T-helper 1 cell (primary cell): ENCODE measurements around the gene NAA50.

ENCODE experiments used
- DNase-seq, 5 donors: peaks; one replicate each; pipeline ENCODE4 v3.0.0-alpha.2; 2012 to 2020
- total RNA-seq, 4 donors: gene quantifications; one replicate each; lab custom pipeline; 2026; lab: John Stamatoyannopoulos, UW

Gene NAA50
- 49.3 to 80.5 (median 77.3) reads per million in 4 donors for total RNA-seq

- DNase-seq: peak; percentile 86 to 93 (median 92)
These were observed at the start of gene NAA50 for GRCh38 chr3:113745756-113746547. NAA50 (minus strand) TSS chr3:113746249; CDS start chr3:113745949, 300 bp downstream.

- DNase-seq: no peak
These were observed 49.6 kb upstream of the NAA50 start for GRCh38 chr3:113795693-113796092.

GRCh38 chr3:113794526-113794925 lies 48.5 kb upstream of the NAA50 start:
- DNase-seq: no peak

GRCh38 chr3:113791381-113791780 lies 45.3 kb upstream of the NAA50 start:
- DNase-seq: no peak

GRCh38 chr3:113783980-113784379 lies 37.9 kb upstream of the NAA50 start:
- DNase-seq: peak in 1 of 5 donors; percentile 3

- no peak for DNase-seq
These were observed 37.4 kb upstream of the NAA50 start for GRCh38 chr3:113783463-113783862.

- no peak for DNase-seq
These were observed 30.5 kb upstream of the NAA50 start for GRCh38 chr3:113776564-113776963.

DNA sequence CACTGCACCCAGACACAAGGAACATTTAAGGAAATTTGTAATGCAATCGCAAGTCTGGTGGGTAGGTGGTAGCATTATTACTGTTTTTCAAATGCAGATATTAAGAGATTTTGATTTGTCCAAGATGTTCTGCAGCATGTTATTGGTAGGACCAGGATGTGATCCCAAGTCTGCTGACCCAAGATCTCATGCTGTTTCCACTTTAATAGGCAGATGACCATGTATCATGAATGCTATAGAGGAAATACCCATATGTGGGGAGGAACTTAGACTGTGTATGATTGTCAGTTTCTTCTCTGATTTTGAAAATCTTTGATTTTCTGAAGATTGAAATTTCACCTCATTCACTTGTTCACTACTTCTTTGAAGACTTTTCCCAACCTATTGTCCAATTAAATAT lies 29.5 kb upstream of the NAA50 start:
- DNase-seq: no peak

DNA sequence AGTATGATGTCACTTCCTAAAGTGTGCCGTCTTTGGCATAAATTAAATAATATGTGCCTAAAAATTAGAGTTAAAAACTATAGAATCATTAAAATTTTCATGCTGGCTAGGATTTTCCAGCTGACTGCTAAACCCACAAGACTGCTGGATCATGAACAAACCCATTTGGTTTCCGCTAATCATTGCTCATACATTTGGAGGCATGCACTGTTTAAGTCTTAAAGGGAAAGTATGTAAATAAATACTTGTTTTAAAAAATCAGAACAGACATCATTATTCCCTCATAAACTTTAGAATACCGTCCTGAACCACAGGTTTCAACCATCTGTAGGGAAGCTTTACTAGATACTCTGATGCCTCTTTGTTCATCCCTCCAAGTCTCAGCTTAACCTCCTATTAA lies 27.3 kb upstream of the NAA50 start:
- DNase-seq: no peak

- DNase-seq: no peak
These were observed 25.9 kb upstream of the NAA50 start for GRCh38 chr3:113771993-113772392.

- no peak for DNase-seq
These were observed 23.5 kb upstream of the NAA50 start for GRCh38 chr3:113769551-113769950.

GRCh38 chr3:113764698-113765097 lies 18.6 kb upstream of the NAA50 start:
- DNase-seq: no peak

DNA sequence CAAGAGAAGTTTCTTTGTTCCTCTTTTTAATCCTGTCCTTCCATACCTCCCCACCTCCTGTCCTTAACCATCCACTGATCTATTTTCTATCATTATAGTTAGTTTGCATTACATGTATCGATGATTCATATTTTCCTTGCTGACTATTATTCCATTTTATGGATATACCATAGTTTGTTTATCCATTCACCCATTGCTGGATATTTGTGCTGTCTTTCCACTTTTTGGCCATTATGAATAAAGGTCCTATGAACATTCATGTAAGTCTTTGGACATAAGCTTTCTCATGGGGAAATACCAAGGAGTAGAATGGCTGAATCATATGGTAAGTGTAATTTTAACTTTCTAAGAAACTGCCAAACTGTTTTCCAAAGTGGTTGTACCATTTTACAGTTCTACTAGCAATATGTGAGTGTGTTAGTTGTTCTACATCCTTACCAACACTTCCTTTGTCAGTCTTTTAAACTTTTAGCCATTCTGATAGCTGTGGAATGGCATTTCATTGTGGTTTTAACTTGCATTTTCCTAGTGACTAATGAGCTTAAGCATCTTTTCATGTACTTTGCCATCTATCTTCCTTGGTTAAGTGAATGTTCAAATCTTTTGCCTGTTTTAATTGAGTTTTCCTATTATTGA lies 12.5 kb upstream of the NAA50 start:
- DNase-seq: no peak

DNA sequence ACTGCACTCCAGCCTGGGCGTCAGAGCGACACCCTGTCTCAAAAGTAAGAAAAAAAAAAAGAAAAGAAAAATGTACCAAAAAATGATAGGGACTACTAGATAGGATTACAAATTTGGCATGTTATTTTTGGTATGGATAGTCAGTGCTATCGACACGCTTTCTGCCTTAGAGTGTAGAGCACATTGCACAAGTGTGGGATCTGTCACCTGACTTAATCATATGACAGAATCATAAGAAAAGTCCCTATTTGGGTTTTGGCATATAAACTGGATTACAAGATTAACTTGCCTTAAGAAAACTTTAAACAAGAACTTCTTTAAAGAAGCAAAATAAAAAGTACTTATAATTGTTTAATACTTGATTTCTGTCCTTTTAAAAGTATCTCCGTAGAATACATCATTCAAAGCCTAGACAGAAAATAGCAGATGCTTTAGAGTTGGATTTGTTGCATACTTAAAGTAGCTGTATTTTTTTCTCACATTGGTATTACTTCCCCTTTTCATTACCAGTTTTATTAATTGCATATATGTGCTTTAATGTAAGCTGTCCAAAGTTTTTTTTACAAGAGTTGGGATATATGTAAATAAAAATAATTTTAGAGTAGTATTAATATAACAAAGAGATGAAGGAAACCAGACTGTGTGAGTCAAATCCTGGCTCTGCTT lies 8.6 kb upstream of the NAA50 start:
- no peak for DNase-seq

DNA sequence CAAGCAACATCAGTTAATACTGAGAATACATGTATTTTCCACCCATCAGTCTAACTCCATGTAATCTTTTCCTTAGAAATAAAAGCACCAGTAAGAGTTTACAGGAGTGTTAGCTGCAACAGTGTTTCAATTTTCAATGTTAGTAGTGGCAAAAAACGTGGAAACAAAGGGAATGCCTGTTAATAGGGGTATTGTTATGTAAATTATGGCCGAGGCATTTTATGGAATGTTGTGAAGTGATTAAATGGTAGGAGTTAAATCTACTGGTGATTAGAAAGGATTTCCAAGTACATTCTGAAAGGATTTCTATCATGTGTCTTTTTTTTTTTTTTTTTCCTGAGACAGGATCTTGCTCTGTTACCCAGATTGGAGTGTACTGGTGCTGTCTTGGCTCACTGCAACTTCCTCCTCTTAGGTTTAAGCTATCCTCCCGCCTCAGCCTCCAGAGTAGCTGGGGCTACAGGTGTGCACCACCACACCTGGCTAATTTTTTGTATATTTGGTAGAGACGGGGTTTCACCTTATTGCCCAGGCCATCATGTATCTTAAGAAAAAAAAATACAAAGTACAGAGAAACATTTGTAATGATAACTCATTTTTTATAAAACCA lies 7.4 kb upstream of the NAA50 start:
- DNase-seq: no peak

GRCh38 chr3:113751141-113751540 lies 5.1 kb upstream of the NAA50 start:
- no peak for DNase-seq

- peak in 1 of 5 donors; percentile 33 for DNase-seq
These were observed 1.4 kb upstream of the NAA50 start for GRCh38 chr3:113747283-113748046.

GRCh38 chr3:113746548-113747282 lies 666 bp upstream of the NAA50 start, which contains the start of gene ATP6V1A:
ATP6V1A (plus strand) TSS chr3:113747035; CDS start chr3:113778754, 31,719 bp downstream.
- DNase-seq: peak; percentile 71 to 92 (median 81)

DNA sequence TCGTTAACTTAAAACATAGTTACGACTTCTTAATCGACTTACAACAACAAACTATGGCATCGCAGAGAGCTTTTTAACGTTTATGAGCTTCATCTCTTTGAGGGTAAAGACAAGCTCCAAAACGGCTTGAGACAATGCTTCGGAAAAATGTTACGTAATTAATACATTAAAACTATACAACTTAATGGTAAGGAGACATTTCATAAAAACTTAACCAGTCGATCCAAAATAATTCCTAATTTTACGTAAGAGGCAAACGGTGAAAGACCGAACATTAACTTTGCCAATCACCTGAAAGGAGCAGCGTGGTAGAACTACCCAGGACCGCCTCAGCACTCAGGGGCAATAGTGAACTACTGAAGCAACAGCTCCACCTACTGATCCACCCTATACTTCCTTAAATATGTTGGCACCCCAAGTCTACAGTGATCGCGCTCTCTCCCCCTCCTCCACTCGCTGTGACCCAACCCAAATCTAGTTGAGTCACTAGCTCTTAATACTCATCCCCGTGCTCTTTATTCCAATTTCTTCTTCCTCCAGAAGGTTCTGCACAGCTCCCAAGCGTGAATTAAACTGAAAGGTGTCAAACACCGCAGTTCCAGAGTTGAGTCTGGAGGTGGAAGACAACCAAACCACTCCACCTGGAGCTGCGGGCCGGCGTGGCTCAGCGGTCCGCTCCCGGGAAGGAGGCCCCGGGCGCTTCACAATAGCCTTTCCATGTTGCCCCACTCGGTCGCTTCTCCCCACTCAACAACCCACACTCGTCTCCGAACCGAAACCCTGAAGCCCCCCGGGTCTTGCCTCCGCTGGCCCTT lies 901 bp downstream of the NAA50 start:
- DNase-seq: peak; percentile 54 to 88 (median 75)

- DNase-seq: no peak
These were observed 2.9 kb downstream of the NAA50 start for GRCh38 chr3:113743006-113743630.
